ENCODE measurements around the gene PRKG1. TPM values are rescaled to one million over a fixed set of nuclear protein-coding genes. Genes with fewer than 3 reads are reported as not detected.

The PRKG1 gene
- total RNA-seq, 6 experiments from 2014 or later, result 1.1 to 2.0 (median 1.3) TPM

- Histone ChIP-seq H3K36me3 (no peaks in the 10 kb centered on the region), H3K9me3 (no peaks in the 10 kb centered on the region), H3K4me1 (peaks cover 0 to 3% (median 0%) of the 10 kb centered on the region in 4 donors), H3K27ac (no peak overlapping the region), H3K4me3 (no peak overlapping the region), H3K27me3 (no peaks in the 10 kb centered on the region)
- no peak for TF ChIP-seq CTCF (IDR thresholded peaks at IDR 0.05)
- TF ChIP-seq POLR2A (IDR thresholded peaks at IDR 0.05), result no peak
- ATAC-seq (no peak), DNase-seq (no peak)
- intact Hi-C loops (cut with DNase I), result no loop called here
- WGBS (ENCODE audit: insufficient coverage, low coverage, low lambda C conversion rate, missing lambda C conversion rate), result 71% methylated on average over 4 of the region's 4 CpGs
Observed at GRCh38 chr10:51377070-51377931, 303.0 kb downstream of the PRKG1 start.

- DNase-seq (no peak), ATAC-seq (no peak)
- TF ChIP-seq CTCF (IDR thresholded peaks at IDR 0.05) (no peak), POLR2A (IDR thresholded peaks at IDR 0.05) (no peak)
- H3K27me3 ChIP-seq, result no peaks in the 10 kb centered on the region
- H3K4me1 ChIP-seq, result peaks cover 0 to 3% (median 0%) of the 10 kb centered on the region in 4 donors
- no peaks in the 10 kb centered on the region for H3K9me3 ChIP-seq
- intact Hi-C loops (cut with DNase I), result no loop called here
- no peak overlapping the region for H3K4me3 ChIP-seq
- 61% methylated on average over 2 of the region's 3 CpGs for WGBS (ENCODE audit: insufficient coverage, low coverage, low lambda C conversion rate, missing lambda C conversion rate)
- no peak overlapping the region for H3K27ac ChIP-seq
- no peaks in the 10 kb centered on the region for H3K36me3 ChIP-seq
Observed at GRCh38 chr10:51377932-51378599, 303.8 kb downstream of the PRKG1 start.

- peaks cover 0 to 3% (median 0%) of the 10 kb centered on the region in 4 donors for H3K4me1 ChIP-seq
- H3K4me3 ChIP-seq, result no peak overlapping the region
- H3K9me3 ChIP-seq, result no peaks in the 10 kb centered on the region
- TF ChIP-seq CTCF (IDR thresholded peaks at IDR 0.05) (no peak), POLR2A (IDR thresholded peaks at IDR 0.05) (no peak)
- no peaks in the 10 kb centered on the region for H3K36me3 ChIP-seq
- no peaks in the 10 kb centered on the region for H3K27me3 ChIP-seq
- intact Hi-C loops (cut with DNase I), result no loop called here
- ATAC-seq (no peak), DNase-seq (no peak)
- 63% methylated on average over 1 of the region's 1 CpG for WGBS (ENCODE audit: insufficient coverage, low coverage, low lambda C conversion rate, missing lambda C conversion rate)
- H3K27ac ChIP-seq, result no peak overlapping the region
Observed at GRCh38 chr10:51382181-51382580, 307.9 kb downstream of the PRKG1 start.

GRCh38 chr10:51384971-51385370 is 310.7 kb downstream of the PRKG1 start:
- Histone ChIP-seq H3K36me3 (no peaks in the 10 kb centered on the region), H3K27ac (no peak overlapping the region), H3K9me3 (no peaks in the 10 kb centered on the region), H3K4me1 (peaks cover 0 to 3% (median 0%) of the 10 kb centered on the region in 4 donors), H3K4me3 (no peak overlapping the region), H3K27me3 (no peaks in the 10 kb centered on the region)
- intact Hi-C loops (cut with DNase I), result no loop called here
- ATAC-seq (no peak), DNase-seq (no peak)
- 66% methylated on average over 3 of the region's 3 CpGs for whole genome bisulfite sequencing (ENCODE audit: insufficient coverage, low coverage, low lambda C conversion rate, missing lambda C conversion rate)
- no peak for TF ChIP-seq CTCF (IDR thresholded peaks at IDR 0.05)
- TF ChIP-seq POLR2A (IDR thresholded peaks at IDR 0.05), result no peak
